HG03469 (cell line): ENCODE results near the gene CDC16.
"Not testable (repeated sequence)": the region's sequence is repeated elsewhere in the genome, so short reads cannot be mapped to it uniquely, and the experiment has no call there.

Experiments used
- ATAC-seq: cut with Tn5 transposase; IDR thresholded peaks from one replicate; pipeline ENCODE4 v1.9.1; 2021; ENCODE audit warnings: mild to moderate bottlenecking, moderate library complexity, moderate number of reproducible peaks; ENCODE audit not compliant: unreplicated experiment

The CDC16 gene

GRCh38 chr13:114227528-114227927, 7.2 kb upstream of the CDC16 start:
- ATAC-seq = no peak

DNA sequence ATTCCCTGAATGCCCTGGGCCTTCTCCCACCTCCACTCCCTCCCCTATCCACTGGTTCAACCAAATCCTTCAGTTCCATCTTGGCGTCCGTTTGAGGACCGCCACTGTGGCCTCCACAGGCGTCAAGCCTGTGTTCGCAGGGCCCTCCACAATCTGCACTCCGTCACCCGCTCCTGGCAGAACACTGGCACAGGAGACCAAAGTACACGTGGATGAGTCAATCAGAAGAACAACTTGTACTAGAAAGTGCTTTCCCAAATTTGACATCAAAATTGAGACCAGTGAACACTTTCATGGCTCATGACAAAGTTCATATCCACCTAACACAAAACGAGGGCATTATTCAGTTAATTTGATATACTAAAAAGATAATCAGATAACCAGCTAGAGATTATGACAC, 6.5 kb upstream of the CDC16 start:
- no peak for ATAC-seq

GRCh38 chr13:114229506-114229905, 5.2 kb upstream of the CDC16 start:
- ATAC-seq = no peak

DNA sequence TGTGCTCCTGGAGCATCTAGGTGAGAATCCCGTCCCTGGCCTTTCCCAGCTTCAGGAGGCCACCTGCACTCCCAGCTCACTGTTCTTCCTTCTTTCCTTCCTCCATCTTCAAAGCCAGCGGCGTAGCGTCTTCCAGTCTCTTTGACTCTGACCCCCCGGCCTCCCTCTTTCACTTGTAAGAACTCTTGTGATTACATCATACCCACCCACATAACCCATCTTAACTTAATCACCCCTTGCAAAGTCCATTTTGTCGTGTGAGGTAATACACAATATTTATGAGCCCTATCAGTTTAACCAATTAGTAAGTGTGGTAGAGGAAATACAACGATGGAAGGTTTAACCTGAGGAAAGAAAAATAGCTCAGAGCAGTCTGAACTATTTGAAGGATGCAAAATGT, 4.6 kb upstream of the CDC16 start:
- no peak for ATAC-seq

DNA sequence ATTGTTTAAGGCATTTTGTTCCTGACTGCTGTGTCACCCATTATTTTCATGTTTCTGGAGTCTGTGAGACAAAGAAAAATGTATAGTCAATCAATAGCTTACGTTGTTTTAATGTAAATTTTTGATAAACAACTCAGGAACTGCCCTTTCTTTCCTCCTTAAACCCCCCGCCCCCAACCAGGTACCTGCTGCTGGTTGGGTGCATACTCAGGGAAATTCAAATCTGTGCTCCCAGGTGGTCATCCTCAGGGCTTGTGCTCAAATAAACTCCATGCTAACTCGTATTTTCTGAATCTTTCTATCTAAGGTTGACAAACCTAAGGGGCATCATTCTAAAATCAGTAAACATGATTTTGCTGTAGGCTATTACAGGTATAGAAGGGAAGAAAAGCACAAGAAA, 4.1 kb upstream of the CDC16 start:
- ATAC-seq = no peak

DNA sequence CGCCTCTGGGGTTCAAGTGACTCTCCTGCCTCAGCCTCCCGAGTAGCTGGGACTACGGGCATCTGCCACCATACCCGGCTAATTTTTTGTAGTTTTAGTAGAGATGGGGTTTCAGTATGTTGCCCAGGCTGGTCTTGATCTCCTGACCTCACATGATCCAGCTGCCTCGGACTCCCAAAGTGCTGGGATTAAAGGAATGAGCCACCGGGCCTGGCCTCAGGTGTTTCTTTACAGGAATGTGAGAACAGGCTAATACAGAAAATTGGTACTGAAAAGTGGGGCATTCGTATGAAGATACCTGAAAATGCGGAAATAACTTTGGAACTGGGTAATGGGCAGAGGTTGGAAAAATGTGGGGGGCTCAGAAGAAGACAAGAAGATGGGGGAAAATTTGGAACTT, 2.8 kb upstream of the CDC16 start:
- ATAC-seq = no peak

- no peak for ATAC-seq
Measured at GRCh38 chr13:114234266-114234644, 442 bp upstream of the CDC16 start.

DNA sequence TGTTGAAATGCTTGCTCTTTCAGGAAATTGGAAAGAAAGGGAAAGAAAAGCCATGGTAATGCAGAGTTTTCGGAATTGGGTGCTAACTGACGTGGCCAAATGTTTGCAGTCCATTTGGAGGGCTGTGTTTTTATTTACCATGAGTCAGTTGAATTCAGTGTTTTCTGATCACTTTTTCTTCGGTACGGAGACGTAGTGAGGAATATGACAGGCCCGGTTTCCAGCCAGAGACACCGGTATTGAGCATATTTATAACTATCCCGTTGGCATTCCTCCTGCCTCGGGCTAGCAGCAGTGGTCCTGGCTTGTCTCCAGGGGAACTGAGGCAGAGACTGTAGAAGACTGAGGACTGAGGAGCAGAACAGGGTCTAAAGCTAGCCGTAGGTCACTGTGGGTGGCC, 1.0 kb downstream of the CDC16 start:
- ATAC-seq = no peak

DNA sequence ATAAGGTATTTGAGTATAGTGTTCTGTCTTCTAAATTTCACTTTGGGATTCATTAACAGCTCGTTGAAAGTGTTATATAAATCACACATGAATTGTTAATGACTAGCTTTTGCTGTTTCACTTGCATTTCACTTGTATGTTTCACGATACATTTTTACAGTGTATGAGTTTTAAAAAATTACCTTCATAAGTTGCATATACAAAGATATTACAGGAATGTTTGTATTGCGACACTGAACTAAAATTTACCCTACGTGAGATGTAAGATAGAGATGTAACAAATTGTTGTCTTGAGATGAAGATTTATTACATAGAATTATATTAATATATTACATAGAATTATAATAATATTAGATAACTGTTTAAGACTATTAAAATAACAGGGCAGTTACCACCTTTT, 1.5 kb downstream of the CDC16 start:
- no peak for ATAC-seq

DNA sequence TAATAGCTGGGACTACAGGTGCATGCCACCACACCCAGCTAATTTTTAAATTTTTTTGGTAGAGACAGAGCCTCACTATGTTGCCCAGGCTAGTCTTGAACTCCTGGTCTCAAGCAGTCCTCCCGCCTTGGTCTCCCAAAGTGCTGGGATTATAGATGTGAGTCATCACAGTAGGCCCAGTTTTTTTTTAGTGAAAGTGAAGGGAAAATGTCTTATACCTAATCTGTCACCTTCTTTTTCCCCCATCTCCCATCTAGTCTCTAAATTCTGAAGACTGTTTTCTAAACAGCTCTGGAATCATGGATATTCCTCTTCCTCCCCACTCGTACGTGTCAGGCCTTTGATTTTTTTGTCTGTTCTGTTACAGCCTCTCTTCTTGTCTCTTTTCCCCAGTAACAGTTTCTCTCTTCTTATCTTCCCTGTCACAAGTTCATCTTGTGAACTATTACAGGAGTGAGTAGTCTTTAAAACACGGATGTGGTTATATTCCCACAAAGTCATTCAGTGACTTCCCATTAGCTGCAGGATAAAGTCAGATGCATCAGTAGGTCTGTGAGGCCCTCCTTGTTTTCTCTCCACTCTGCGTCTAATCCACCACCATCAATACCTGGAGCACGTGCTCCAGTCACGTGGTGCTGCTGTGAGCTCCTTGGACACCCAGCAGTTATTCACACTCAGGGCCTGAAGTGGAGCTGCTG, 2.9 kb downstream of the CDC16 start:
- no peak for ATAC-seq

DNA sequence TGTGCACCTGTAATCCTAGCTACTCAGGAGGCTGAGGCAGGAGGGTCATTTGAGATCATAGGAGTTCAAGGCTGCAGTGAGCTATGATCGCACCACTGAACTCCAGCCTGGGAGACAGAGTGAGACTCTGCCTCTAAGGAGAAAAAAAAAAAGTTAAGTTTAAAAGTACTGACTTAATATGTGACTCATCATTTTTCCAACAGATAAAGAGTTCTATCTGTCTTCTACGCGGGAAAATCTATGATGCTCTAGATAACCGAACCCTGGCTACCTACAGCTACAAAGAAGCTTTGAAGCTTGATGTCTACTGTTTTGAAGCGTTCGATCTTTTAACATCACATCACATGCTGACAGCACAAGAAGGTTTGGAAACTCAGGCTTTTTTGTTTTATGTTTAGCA, 7.2 kb downstream of the CDC16 start:
- ATAC-seq = no peak

GRCh38 chr13:114243971-114244370, 9.3 kb downstream of the CDC16 start:
- ATAC-seq = no peak

- no peak for ATAC-seq
Measured at GRCh38 chr13:114244637-114245036, 9.9 kb downstream of the CDC16 start.

DNA sequence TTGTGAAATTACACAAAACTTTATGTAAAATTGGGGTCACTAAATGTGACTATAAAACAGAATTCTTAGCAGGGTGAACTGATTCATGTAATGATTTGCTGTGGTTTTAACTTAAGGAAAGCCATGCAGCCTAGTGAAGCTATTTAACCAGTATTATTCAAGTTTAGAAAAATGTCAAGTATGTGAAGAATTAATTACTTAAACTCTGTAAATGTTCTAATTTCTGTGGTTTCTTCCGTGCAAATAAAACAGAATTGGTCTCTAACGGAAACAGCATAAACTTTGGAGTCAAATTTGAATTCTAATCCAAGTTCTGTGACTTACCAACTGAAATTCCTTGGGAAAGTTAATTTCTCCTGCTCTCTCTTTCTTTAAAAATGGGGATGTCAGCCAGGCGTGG, 13.3 kb downstream of the CDC16 start:
- ATAC-seq = no peak

GRCh38 chr13:114249077-114249476, 14.4 kb downstream of the CDC16 start:
- no peak for ATAC-seq

GRCh38 chr13:114251639-114252440, 17.1 kb downstream of the CDC16 start:
- ATAC-seq = not testable (repeated sequence)

DNA sequence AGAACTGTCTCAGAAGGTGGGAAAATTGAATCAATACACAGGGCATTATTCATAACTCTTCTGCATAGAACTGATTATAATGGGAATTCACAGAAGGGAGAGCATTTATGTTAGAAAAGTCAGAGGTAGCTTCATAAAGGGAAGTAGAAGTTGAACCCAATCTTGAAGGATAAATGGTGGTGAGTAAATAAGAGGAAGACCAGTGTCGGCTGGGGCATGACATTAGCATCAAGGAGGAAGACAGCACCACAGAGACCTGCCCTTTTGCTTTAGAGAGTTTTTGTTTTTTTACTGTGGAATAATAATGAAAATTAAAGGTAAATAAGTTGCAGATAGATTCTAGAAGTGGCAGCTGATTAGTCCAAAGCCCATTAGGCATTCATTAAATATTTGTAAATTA, 21.9 kb downstream of the CDC16 start:
- ATAC-seq = no peak

DNA sequence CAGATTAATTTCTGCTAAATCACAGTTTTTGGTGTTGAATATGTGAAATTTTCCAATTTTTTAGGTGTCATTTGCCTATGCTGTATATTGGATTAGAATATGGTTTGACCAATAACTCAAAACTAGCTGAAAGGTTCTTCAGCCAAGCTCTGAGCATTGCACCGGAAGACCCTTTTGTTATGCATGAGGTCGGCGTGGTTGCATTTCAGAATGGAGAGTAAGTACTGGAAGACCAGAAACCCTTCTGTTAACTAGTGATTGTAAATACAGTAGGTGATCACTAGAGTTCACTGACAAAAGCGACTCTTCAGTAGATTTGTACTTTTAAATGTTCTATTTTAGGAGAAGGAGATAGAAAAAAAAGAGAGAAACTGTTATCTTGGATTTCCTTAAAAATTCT, 22.3 kb downstream of the CDC16 start:
- no peak for ATAC-seq

GRCh38 chr13:114258589-114258988, 23.9 kb downstream of the CDC16 start:
- no peak for ATAC-seq

DNA sequence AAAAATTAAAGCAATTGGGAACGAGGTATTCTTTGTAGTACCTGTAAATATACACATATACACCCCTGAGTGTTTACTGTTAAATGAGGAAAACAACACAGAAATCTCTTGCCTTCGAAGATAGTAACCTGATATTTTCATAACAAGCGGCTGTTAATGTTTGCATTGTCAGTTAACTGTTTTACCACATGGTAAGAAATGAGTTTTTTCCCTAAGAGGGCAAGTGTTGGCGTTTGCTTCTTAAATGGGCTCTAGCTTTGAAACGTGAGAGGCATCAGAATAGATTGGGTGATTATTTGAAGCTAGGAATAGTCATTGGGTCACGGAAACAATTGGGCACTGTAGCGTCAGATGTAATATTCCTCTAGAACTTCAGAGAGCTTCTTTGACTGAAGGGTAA, 24.7 kb downstream of the CDC16 start:
- ATAC-seq = no peak

DNA sequence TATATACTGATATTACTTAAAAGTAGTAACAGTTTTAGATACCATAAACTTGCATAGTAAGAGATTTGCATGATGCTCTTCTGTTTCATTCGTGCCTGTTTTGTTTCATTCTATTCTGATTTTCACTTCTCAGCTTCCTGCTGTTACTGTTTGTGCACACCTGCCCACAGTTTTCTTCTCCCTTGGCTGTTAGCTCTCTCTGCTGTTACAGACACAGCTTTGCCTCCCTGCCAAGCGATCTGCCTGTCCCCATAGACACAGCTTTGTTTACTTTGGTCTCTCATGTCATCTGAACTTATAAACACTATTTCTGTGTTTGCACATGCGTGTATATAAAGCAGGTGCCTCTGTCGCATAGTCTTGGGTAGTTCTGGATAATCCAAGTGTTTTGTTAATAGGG, 25.3 kb downstream of the CDC16 start:
- no peak for ATAC-seq

DNA sequence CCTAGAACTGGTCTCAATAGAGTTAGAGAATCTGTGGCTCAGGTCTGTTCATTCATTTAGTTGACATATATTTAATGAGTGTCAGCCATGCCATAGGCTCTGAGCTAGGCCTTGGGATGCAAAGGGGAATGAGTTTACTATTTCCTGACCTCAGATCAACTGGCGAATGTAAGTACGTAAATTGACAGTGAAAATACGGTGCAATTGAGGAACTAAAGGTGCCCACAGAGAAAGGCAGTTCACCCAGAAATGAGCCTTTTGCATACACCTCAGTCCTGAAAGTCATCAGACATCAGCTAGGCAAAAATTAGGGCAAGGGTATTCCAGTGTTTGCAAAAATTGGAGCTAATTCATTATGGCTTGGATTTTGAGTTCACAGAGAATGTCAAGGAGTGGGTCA, 26.1 kb downstream of the CDC16 start:
- ATAC-seq = no peak
